Endothelial cell of umbilical vein (primary cell): ENCODE results near the gene RNF32.
"Not testable (repeated sequence)": the region's sequence is repeated elsewhere in the genome, so short reads cannot be mapped to it uniquely, and the experiment has no call there.

ENCODE experiments used
- JUN ChIP-seq: IDR thresholded peaks from 2 replicates; pipeline ENCODE4 v1.6.1; 2011; ENCODE audit warnings: borderline replicate concordance, low read depth; ENCODE audit not compliant: insufficient read length, insufficient read depth
- POLR2AphosphoS5 ChIP-seq: IDR thresholded peaks from 2 replicates; pipeline ENCODE4 v1.6.1; 2012; ENCODE audit warnings: low read depth, mild to moderate bottlenecking, control low read depth, low read length, moderate library complexity; ENCODE audit not compliant: insufficient read depth
- TF ChIP-seq, protein P1 (sequence below): IDR thresholded peaks from 2 replicates; pipeline ENCODE4 v1.6.1; 2011; ENCODE audit not compliant: insufficient read depth, insufficient read length

DNA sequence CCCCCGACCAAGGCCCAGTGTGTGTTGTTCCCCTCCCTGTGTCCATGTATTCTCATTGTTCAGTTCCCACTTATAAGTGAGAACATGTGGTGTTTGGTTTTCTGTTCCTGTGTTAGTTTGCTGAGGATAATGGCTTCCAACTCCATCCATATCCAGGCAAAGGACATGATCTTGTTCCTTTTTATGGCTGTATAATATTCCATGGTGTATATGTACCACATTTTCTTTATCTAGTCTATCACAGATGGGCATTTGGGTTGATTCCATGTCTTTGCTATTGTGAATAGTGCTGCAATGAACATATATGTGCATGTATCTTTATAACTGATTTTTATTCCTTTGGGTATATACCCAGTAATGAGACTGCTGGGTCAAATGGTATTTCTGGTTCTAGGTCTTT lies 61.2 kb downstream of the RNF32 start:
- not testable (repeated sequence) for TF ChIP-seq POLR2AphosphoS5, JUN
- TF ChIP-seq, protein P1, sequence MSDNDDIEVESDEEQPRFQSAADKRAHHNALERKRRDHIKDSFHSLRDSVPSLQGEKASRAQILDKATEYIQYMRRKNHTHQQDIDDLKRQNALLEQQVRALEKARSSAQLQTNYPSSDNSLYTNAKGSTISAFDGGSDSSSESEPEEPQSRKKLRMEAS = not testable (repeated sequence)
